Esophagus muscularis mucosa (tissue), 4 donors: ENCODE measurements around the gene RIMS1. TPM values are rescaled to one million over a fixed set of nuclear protein-coding genes. Genes with fewer than 3 reads are reported as not detected.

Experiments
- DNase-seq: peaks from one replicate; pipeline ENCODE4 v3.0.0-alpha.2; 2017; ENCODE audit errors: extremely low spot score
- H3K27ac ChIP-seq, 4 donors: fragments of 200-600 bp; sonication (generic); replicated peaks in 1 of 4; 1 replicate in 3 of 4; 2 replicates in 1 of 4; pipeline ENCODE4 v1.5.1; 2016 to 2019; ENCODE audit warnings: mild to moderate bottlenecking in 1 of 4
- H3K27me3 ChIP-seq, 4 donors: fragments of 200-600 bp; sonication (generic); one replicate each; pipeline versions ENCODE4 v1.5.1 to v1.6.0; 2016 to 2019
- H3K36me3 ChIP-seq, 4 donors: fragments of 200-600 bp; sonication (generic); one replicate each; pipeline ENCODE4 v1.5.1; 2016 to 2019
- H3K4me1 ChIP-seq, 4 donors: fragments of 200-600 bp; sonication (generic); one replicate each; pipeline ENCODE4 v1.5.1; 2016 to 2019
- H3K4me3 ChIP-seq, 4 donors: fragments of 200-600 bp; sonication (generic); 1 replicate in 2 of 4; 2 replicates in 2 of 4; pipeline ENCODE4 v1.5.1; 2016 to 2019; ENCODE audit warnings: mild to moderate bottlenecking in 4 of 4, moderate library complexity in 1 of 4
- H3K9me3 ChIP-seq, 4 donors: fragments of 200-600 bp; sonication (generic); 1 replicate in 3 of 4; 2 replicates in 1 of 4; pipeline ENCODE4 v1.5.1; 2016 to 2019
- EP300 ChIP-seq: sonication (generic); formaldehyde crosslinking; IDR thresholded peaks from one replicate; pipeline ENCODE4 v1.6.1; 2017; ENCODE audit warnings: antibody characterized with exemption
- POLR2A ChIP-seq: fragments of 450-650 bp; IDR thresholded peaks from one replicate; pipeline ENCODE4 v1.6.1; 2017; ENCODE audit warnings: antibody characterized with exemption, moderate library complexity, mild to moderate bottlenecking, low read depth
- POLR2AphosphoS5 ChIP-seq, 2 donors: sonication (generic); formaldehyde crosslinking; IDR thresholded peaks; one replicate each; pipeline ENCODE4 v1.6.1; 2017; ENCODE audit warnings: antibody characterized with exemption in 2 of 2
- WGBS: methylation state at CpG from one replicate; pipeline ENCODE4 v1.1.5; 2018; 5-methylcytosine and 5-hydroxymethylcytosine counted together
- intact Hi-C: fragments of 100-400 bp; cut with DNase I; formaldehyde crosslinking; loops from one replicate; pipeline ENCODE4 v1.15.1; 2023
- total RNA-seq, 4 donors: library from RNA; depleted of rRNA; stranded (reverse); fragments of >200 nt; gene quantifications; one replicate each; pipeline versions ENCODE4 v1.1.0 to v1.2.1, GENCODE V29; 2016
- TF ChIP-seq, protein P1 (sequence below), 3 experiments: fragments of 200-600 bp in 2 of 3; fragments of 450-650 bp in 1 of 3; sonication (generic) in 2 of 3; IDR thresholded peaks; one replicate each; pipeline ENCODE4 v1.5.1; 2017 to 2019; ENCODE audit warnings: antibody characterized with exemption in 3 of 3, mild to moderate bottlenecking in 2 of 3, moderate library complexity in 1 of 3

Gene RIMS1
- total RNA-seq, 4 donors from 2014 or later: 35.4 to 88.6 (median 54.0) TPM

DNA sequence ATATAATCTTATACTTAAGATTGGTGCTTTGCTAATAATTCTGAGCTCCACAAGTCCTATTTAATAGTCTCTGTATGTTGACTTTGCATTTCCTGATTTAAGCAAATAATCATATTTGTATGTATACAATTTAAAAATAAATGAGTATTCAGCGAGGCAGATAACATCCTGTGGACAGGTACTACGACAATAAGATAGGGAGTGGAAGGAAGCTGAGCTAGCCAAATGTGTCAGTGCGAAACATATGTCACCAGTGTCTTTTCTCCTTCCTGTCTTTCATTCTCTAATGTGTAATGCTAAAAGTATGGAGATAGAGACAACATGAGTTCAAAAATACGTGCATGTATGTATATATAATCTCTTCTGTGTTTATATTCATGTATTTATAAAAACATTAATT lies 375.9 kb downstream of the RIMS1 start:
- H3K36me3 ChIP-seq: no peaks in the 10 kb centered on the region
- H3K27ac ChIP-seq: no peak overlapping the region
- no peak for DNase-seq
- no peaks in the 10 kb centered on the region for H3K4me1 ChIP-seq
- WGBS: 76% methylated on average over 4 of the region's 4 CpGs
- TF ChIP-seq, protein P1, sequence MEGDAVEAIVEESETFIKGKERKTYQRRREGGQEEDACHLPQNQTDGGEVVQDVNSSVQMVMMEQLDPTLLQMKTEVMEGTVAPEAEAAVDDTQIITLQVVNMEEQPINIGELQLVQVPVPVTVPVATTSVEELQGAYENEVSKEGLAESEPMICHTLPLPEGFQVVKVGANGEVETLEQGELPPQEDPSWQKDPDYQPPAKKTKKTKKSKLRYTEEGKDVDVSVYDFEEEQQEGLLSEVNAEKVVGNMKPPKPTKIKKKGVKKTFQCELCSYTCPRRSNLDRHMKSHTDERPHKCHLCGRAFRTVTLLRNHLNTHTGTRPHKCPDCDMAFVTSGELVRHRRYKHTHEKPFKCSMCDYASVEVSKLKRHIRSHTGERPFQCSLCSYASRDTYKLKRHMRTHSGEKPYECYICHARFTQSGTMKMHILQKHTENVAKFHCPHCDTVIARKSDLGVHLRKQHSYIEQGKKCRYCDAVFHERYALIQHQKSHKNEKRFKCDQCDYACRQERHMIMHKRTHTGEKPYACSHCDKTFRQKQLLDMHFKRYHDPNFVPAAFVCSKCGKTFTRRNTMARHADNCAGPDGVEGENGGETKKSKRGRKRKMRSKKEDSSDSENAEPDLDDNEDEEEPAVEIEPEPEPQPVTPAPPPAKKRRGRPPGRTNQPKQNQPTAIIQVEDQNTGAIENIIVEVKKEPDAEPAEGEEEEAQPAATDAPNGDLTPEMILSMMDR (IDR thresholded peaks at IDR 0.05): no peak
- no peak for TF ChIP-seq POLR2AphosphoS5 (IDR thresholded peaks at IDR 0.05)
- TF ChIP-seq POLR2A: no peak
- TF ChIP-seq EP300: no peak
- no peaks in the 10 kb centered on the region for H3K9me3 ChIP-seq
- intact Hi-C loops: no loop called here
- no peaks in the 10 kb centered on the region for H3K27me3 ChIP-seq
- no peak overlapping the region for H3K4me3 ChIP-seq

DNA sequence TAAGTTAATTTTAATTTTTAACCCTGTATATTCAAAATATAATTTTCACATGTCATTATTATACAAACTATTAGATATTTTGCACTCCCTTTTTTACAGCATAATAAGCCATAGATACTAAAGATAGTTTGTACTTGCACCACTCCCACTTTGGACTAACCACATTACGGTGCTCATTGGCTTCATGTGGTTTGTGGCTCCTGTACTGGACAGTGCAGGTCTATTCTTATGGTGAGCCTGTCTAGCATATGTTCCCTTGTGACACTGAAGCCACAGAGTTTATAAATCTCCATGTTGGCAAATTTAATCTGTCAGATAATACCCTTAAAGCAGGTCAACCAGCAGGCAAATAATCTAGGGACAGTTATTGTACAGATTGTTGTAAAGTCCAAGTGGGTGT lies 381.1 kb downstream of the RIMS1 start:
- intact Hi-C loops: no loop called here
- no peaks in the 10 kb centered on the region for H3K36me3 ChIP-seq
- 97% methylated on average over 1 of the region's 1 CpG for WGBS
- H3K4me3 ChIP-seq: no peak overlapping the region
- no peaks in the 10 kb centered on the region for H3K4me1 ChIP-seq
- DNase-seq: no peak
- TF ChIP-seq, protein P1 (IDR thresholded peaks at IDR 0.05): no peak
- TF ChIP-seq EP300 (no peak), POLR2AphosphoS5 (IDR thresholded peaks at IDR 0.05) (no peak), POLR2A (no peak)
- H3K9me3 ChIP-seq: no peaks in the 10 kb centered on the region
- H3K27me3 ChIP-seq: no peaks in the 10 kb centered on the region
- no peak overlapping the region for H3K27ac ChIP-seq

DNA sequence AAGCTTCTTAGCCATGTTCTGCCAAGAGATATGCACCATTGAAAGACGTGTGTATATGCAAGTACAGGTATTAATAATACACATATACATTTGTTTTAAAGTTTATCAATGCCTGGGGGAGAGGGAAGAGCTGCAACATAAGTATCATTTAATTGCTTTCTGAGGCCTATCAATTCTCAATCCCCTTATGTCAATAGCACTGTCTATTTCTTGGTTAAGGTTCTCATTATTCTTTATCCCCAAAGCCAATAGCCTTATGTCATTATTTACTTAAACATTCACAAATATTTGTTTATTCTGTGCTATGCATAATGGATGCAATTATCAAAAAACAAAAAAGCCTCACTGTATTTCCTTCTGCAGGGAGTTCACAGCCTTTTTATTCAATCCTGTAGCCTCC lies 385.2 kb downstream of the RIMS1 start:
- Histone ChIP-seq H3K9me3 (no peaks in the 10 kb centered on the region), H3K36me3 (no peaks in the 10 kb centered on the region), H3K27ac (no peak overlapping the region), H3K4me3 (no peak overlapping the region), H3K4me1 (no peaks in the 10 kb centered on the region), H3K27me3 (no peaks in the 10 kb centered on the region)
- 84% methylated on average over 1 of the region's 1 CpG for WGBS
- intact Hi-C loops: no loop called here
- DNase-seq: no peak
- TF ChIP-seq, protein P1 (IDR thresholded peaks at IDR 0.05): no peak
- TF ChIP-seq POLR2A: no peak
- TF ChIP-seq EP300: no peak
- no peak for TF ChIP-seq POLR2AphosphoS5 (IDR thresholded peaks at IDR 0.05)

DNA sequence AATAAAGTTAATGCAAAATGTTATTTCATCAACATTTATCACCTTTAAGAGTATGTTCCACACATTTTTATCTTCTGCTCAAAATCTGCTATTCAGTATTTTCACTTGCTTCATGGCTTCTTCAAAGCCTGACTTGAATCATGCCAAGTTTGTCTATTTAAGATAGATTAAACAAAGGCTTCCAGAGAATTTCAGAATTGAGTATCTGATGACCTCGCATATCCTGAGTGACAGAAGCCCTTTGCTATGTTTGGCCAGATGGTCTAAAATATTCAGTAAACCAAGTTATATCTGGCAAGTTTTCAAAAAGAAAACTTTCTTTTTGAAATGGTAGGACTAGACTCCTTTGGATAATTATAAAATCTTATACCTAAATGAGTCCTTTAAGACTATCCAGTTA lies 386.6 kb downstream of the RIMS1 start:
- Histone ChIP-seq H3K36me3 (no peaks in the 10 kb centered on the region), H3K4me1 (no peaks in the 10 kb centered on the region), H3K9me3 (no peaks in the 10 kb centered on the region), H3K27me3 (no peaks in the 10 kb centered on the region), H3K27ac (no peak overlapping the region), H3K4me3 (no peak overlapping the region)
- DNase-seq: no peak
- TF ChIP-seq, protein P1 (IDR thresholded peaks at IDR 0.05): no peak
- no peak for TF ChIP-seq POLR2AphosphoS5 (IDR thresholded peaks at IDR 0.05)
- TF ChIP-seq POLR2A: no peak
- no peak for TF ChIP-seq EP300
- intact Hi-C loops: no loop called here
- 42% methylated on average over 1 of the region's 1 CpG for WGBS

DNA sequence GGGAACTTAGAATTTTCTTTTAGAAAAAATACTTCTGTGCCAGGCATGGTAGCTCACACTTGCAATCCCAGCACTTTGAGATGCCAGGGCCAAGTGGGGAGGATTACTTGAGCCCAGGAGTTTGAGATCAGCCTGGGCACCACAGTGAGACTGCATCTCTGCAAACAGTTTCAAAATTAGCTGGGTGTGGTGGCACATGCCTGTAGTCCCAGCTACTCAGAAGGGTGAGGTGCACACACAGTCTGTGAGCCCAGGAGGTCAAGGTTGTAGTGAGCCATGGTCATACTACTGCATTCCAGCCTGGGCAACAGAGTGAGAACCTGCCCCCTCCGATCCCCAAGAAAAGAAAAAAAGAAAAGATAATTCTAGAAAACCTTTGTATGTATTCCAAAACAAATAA lies 389.5 kb downstream of the RIMS1 start:
- no peaks in the 10 kb centered on the region for H3K36me3 ChIP-seq
- no peak for TF ChIP-seq POLR2A
- TF ChIP-seq POLR2AphosphoS5 (IDR thresholded peaks at IDR 0.05): no peak
- TF ChIP-seq, protein P1 (IDR thresholded peaks at IDR 0.05): no peak
- TF ChIP-seq EP300: no peak
- no peak overlapping the region for H3K27ac ChIP-seq
- DNase-seq: no peak
- WGBS: 84% methylated on average over 1 of the region's 1 CpG
- intact Hi-C loops: no loop called here
- no peaks in the 10 kb centered on the region for H3K4me1 ChIP-seq
- no peaks in the 10 kb centered on the region for H3K27me3 ChIP-seq
- no peaks in the 10 kb centered on the region for H3K9me3 ChIP-seq
- no peak overlapping the region for H3K4me3 ChIP-seq
